ENCODE results near the gene GALNT5. TPM values are rescaled to one million over a fixed set of nuclear protein-coding genes. Genes with fewer than 3 reads are reported as not detected.

GALNT5 gene
- total and polyA plus RNA-seq, 5 donors from 2014 or later, result 0.14 TPM; not detected in 4

DNA sequence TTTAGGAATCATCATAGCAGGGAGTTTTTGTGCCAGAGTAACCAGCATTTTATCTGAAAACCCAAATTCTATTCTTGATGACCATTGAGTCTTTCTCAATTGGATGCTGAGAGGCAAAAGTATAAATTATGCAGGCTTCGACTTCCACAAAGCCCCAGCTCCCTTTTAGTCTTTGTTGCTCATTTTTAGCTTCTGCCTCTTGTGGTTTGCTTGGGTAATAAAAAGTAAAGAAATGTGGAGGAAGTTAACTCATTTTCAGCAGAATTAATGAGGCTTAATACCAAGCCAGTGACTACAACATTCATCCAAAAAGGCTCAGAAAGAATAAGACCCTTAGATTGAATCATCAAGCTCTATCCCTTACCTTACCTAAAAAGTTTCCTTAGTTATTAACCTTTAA lies 49.5 kb downstream of the GALNT5 start:
- peaks cover 8% of the 10 kb centered on the region for H3K27me3 Mint-ChIP-seq
- peaks cover 0 to 3% (median 0%) of the 10 kb centered on the region in 7 donors for H3K9me3 Mint-ChIP-seq
- no peak overlapping the region for H3K4me3 Mint-ChIP-seq
- no peaks in the 10 kb centered on the region for H3K9me3 ChIP-seq (ENCODE audit: control insufficient read depth in 2 of 2, low read length in 2 of 2)
- H3K27ac Mint-ChIP-seq, result peak overlapping the region in 1 of 3 donors; percentile 32
- H3K4me1 Mint-ChIP-seq, result peaks cover 0 to 20% (median 7%) of the 10 kb centered on the region in 4 donors
- H3K27ac ChIP-seq (ENCODE audit: insufficient read depth, low read length, poor library complexity, severe bottlenecking), result no peak overlapping the region
- no peak overlapping the region for H3K4me3 ChIP-seq (ENCODE audit: low read depth, low read length)
- no peaks in the 10 kb centered on the region for H3K36me3 Mint-ChIP-seq
- no peaks in the 10 kb centered on the region for H3K27me3 ChIP-seq (ENCODE audit: control insufficient read depth, insufficient read depth, low read length)
- peaks cover 7% of the 10 kb centered on the region for H3K4me1 ChIP-seq (ENCODE audit: control insufficient read depth, insufficient read depth, low read length, poor library complexity, severe bottlenecking)
- DNase-seq (peak in 2 of 3 donors; percentile 12 to 46), ATAC-seq (ENCODE audit: low read depth in 2 of 2) (peak in 1 of 2 donors; percentile 51)
- no peaks in the 10 kb centered on the region for H3K36me3 ChIP-seq (ENCODE audit: control insufficient read depth, insufficient read depth, low read length)

DNA sequence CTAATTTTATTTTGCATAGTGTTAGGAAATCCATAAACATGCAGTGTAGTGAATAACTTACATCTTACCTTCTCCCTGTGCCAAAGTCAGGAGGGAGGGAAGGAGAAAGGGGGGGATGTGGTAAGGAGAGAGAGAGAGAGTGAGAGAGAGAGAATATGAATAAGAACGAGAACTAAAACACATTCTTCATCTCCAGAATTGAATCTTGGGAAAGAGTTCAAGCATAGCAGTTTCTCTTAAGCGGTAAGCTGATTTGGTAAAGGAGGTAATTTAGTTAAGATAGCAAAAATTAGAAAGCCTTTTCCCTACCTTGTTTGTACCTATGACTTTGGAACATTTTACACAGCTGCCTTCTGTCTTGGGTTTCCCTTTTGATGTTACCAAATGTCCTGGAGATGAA lies 52.4 kb downstream of the GALNT5 start:
- ATAC-seq (ENCODE audit: low read depth in 2 of 2) (no peak), DNase-seq (no peak)
- Mint-ChIP-seq H3K4me1 (peaks cover 0 to 13% (median 5%) of the 10 kb centered on the region in 4 donors), H3K27ac (no peak overlapping the region), H3K27me3 (peaks cover 4% of the 10 kb centered on the region), H3K9me3 (peaks cover 0 to 3% (median 0%) of the 10 kb centered on the region in 7 donors), H3K36me3 (peaks cover 3% of the 10 kb centered on the region), H3K4me3 (no peak overlapping the region)
- Histone ChIP-seq H3K27ac (ENCODE audit: insufficient read depth, low read length, poor library complexity, severe bottlenecking) (no peak overlapping the region), H3K36me3 (ENCODE audit: control insufficient read depth, insufficient read depth, low read length) (no peaks in the 10 kb centered on the region), H3K27me3 (ENCODE audit: control insufficient read depth, insufficient read depth, low read length) (no peaks in the 10 kb centered on the region), H3K4me1 (ENCODE audit: control insufficient read depth, insufficient read depth, low read length, poor library complexity, severe bottlenecking) (peaks cover 4% of the 10 kb centered on the region), H3K4me3 (ENCODE audit: low read depth, low read length) (no peak overlapping the region), H3K9me3 (ENCODE audit: control insufficient read depth in 2 of 2, low read length in 2 of 2) (no peaks in the 10 kb centered on the region)

DNA sequence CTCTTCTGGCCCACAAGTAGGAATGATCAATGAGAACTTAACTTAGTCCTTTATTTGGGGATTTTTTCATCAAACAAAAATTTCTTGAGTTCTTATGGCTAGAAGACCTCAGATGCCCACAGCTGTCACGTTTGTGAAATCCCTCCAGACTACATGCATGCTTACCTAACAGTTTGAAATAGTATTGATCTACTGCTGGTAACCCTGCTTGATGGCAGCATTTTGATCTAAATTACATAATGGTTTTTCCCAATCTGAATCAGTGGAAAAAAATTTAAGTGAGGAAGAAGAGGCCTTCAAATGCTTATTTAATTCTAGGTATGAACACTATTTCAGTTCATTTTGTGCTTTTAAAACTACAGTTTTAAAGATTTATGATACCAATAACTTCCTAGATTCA lies 54.2 kb downstream of the GALNT5 start:
- Mint-ChIP-seq H3K9me3 (peaks cover 0 to 3% (median 0%) of the 10 kb centered on the region in 7 donors), H3K4me1 (peaks cover 0 to 6% (median 2%) of the 10 kb centered on the region in 4 donors), H3K27ac (no peak overlapping the region), H3K27me3 (peaks cover 4% of the 10 kb centered on the region), H3K36me3 (peaks cover 3% of the 10 kb centered on the region), H3K4me3 (no peak overlapping the region)
- H3K4me1 ChIP-seq (ENCODE audit: control insufficient read depth, insufficient read depth, low read length, poor library complexity, severe bottlenecking), result peaks cover 4% of the 10 kb centered on the region
- no peaks in the 10 kb centered on the region for H3K36me3 ChIP-seq (ENCODE audit: control insufficient read depth, insufficient read depth, low read length)
- ATAC-seq (ENCODE audit: low read depth in 2 of 2), result no peak
- H3K27ac ChIP-seq (ENCODE audit: insufficient read depth, low read length, poor library complexity, severe bottlenecking), result no peak overlapping the region
- DNase-seq, result no peak
- H3K4me3 ChIP-seq (ENCODE audit: low read depth, low read length), result no peak overlapping the region
- H3K9me3 ChIP-seq (ENCODE audit: control insufficient read depth in 2 of 2, low read length in 2 of 2), result no peaks in the 10 kb centered on the region
- H3K27me3 ChIP-seq (ENCODE audit: control insufficient read depth, insufficient read depth, low read length), result no peaks in the 10 kb centered on the region

DNA sequence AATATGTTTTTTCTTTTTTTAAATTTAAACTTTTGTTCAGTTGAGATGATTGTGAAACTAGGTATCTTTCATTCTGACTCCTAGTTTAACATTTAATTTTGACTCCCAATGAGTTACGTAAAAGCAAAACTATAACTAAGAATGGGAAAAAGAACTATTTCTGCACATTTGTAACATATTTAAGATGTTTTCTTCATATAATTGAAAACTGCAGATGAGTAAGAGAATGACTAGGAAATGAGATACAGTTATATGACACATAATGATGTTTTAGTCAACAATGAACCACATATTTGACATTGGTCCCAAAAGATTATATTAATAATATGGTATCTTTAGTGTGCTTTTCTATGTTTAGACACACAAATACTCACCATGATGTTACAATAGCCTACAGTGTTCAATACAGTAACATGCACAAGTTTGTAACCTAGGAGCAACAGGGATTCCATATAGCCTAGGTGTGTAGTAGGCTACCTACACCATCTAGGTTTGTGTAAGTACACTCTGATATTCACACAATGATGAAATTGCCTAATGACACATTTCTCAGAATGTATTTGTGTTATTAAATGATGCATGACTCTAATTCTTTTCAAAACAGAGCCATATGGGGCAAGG lies 55.5 kb downstream of the GALNT5 start:
- Histone ChIP-seq H3K27ac (ENCODE audit: insufficient read depth, low read length, poor library complexity, severe bottlenecking) (no peak overlapping the region), H3K9me3 (ENCODE audit: control insufficient read depth in 2 of 2, low read length in 2 of 2) (no peaks in the 10 kb centered on the region), H3K27me3 (ENCODE audit: control insufficient read depth, insufficient read depth, low read length) (no peaks in the 10 kb centered on the region), H3K4me3 (ENCODE audit: low read depth, low read length) (no peak overlapping the region), H3K36me3 (ENCODE audit: control insufficient read depth, insufficient read depth, low read length) (no peaks in the 10 kb centered on the region), H3K4me1 (ENCODE audit: control insufficient read depth, insufficient read depth, low read length, poor library complexity, severe bottlenecking) (no peaks in the 10 kb centered on the region)
- Mint-ChIP-seq H3K27me3 (peaks cover 4% of the 10 kb centered on the region), H3K4me1 (no peaks in the 10 kb centered on the region), H3K9me3 (peaks cover 0 to 3% (median 0%) of the 10 kb centered on the region in 7 donors), H3K4me3 (no peak overlapping the region), H3K27ac (no peak overlapping the region), H3K36me3 (peaks cover 3% of the 10 kb centered on the region)
- ATAC-seq (ENCODE audit: low read depth in 2 of 2) (no peak), DNase-seq (no peak)

DNA sequence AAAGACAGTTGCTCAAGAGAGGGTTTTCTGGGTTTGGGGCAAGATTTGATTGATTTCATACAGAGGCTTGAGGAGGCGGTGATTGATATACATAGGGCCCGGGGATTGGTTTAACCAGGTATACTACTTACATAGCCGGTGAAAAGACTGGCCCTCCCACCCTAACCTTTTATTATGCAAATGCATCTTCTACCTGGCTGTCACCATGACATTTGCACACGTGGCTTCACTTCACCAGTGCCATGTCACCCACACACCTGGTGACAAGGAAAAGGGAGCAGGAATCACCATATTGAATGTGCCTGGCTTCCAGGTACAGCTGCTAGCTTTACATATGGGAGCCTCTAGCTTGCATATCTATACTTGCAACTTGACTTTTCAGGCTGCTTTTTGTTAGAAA lies 58.4 kb downstream of the GALNT5 start:
- no peak for DNase-seq
- peaks cover 0 to 2% (median 0%) of the 10 kb centered on the region in 7 donors for H3K9me3 Mint-ChIP-seq
- H3K27me3 Mint-ChIP-seq, result no peaks in the 10 kb centered on the region
- no peaks in the 10 kb centered on the region for H3K4me1 Mint-ChIP-seq
- Histone ChIP-seq H3K27ac (ENCODE audit: insufficient read depth, low read length, poor library complexity, severe bottlenecking) (no peak overlapping the region), H3K4me1 (ENCODE audit: control insufficient read depth, insufficient read depth, low read length, poor library complexity, severe bottlenecking) (no peaks in the 10 kb centered on the region), H3K9me3 (ENCODE audit: control insufficient read depth in 2 of 2, low read length in 2 of 2) (no peaks in the 10 kb centered on the region), H3K4me3 (ENCODE audit: low read depth, low read length) (no peak overlapping the region), H3K27me3 (ENCODE audit: control insufficient read depth, insufficient read depth, low read length) (no peaks in the 10 kb centered on the region), H3K36me3 (ENCODE audit: control insufficient read depth, insufficient read depth, low read length) (peaks cover 3% of the 10 kb centered on the region)
- H3K36me3 Mint-ChIP-seq, result peaks cover 14% of the 10 kb centered on the region
- H3K4me3 Mint-ChIP-seq, result no peak overlapping the region
- H3K27ac Mint-ChIP-seq, result no peak overlapping the region
- no peak for ATAC-seq (ENCODE audit: low read depth in 2 of 2)

DNA sequence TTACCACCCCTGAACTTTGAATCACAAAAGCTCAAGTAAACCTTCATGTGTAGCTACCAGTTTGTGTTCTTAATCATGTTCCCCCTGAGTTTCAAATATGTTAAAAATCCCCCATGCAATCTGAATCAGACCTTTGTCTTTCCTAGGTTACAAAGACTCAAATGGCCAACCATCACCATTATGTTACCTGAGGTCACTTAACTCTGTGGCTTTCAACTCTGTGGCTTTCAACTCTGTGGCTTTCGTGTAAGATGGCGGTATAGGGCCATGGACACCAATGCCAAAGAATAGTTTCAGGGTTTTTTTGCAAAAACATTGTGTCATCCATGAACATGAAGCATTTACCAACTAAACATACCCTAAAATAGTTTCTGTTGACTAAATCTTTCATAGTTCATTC lies 61.4 kb downstream of the GALNT5 start:
- H3K4me3 ChIP-seq (ENCODE audit: low read depth, low read length), result no peak overlapping the region
- Mint-ChIP-seq H3K27ac (no peak overlapping the region), H3K9me3 (peaks cover 0 to 2% (median 0%) of the 10 kb centered on the region in 7 donors), H3K4me1 (no peaks in the 10 kb centered on the region), H3K27me3 (no peaks in the 10 kb centered on the region), H3K4me3 (no peak overlapping the region), H3K36me3 (peaks cover 29% of the 10 kb centered on the region)
- no peaks in the 10 kb centered on the region for H3K4me1 ChIP-seq (ENCODE audit: control insufficient read depth, insufficient read depth, low read length, poor library complexity, severe bottlenecking)
- no peak for DNase-seq
- no peak for ATAC-seq (ENCODE audit: low read depth in 2 of 2)
- H3K27ac ChIP-seq (ENCODE audit: insufficient read depth, low read length, poor library complexity, severe bottlenecking), result no peak overlapping the region
- H3K27me3 ChIP-seq (ENCODE audit: control insufficient read depth, insufficient read depth, low read length), result no peaks in the 10 kb centered on the region
- H3K36me3 ChIP-seq (ENCODE audit: control insufficient read depth, insufficient read depth, low read length), result peaks cover 3% of the 10 kb centered on the region
- no peaks in the 10 kb centered on the region for H3K9me3 ChIP-seq (ENCODE audit: control insufficient read depth in 2 of 2, low read length in 2 of 2)

DNA sequence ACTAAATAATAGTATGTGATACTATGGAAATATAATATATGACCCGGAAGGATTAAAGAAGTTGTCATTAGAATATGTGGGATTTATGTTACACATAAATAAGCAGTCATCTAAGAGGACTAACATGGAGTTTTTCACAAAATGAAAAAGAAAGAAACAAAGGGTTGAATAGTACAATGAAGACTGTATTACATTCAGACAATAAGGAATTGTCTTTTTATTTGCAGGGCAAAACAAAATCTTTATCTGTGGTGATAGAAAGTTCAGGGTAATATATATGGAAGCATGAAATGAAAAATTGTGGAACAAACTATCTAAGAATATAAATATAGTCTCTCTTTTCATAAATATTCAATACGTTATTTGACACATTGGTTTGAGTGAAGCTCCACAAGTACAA lies 62.3 kb downstream of the GALNT5 start:
- Mint-ChIP-seq H3K27me3 (no peaks in the 10 kb centered on the region), H3K9me3 (peaks cover 0 to 2% (median 0%) of the 10 kb centered on the region in 7 donors), H3K27ac (no peak overlapping the region), H3K4me1 (no peaks in the 10 kb centered on the region), H3K4me3 (no peak overlapping the region), H3K36me3 (peaks cover 27% of the 10 kb centered on the region)
- no peaks in the 10 kb centered on the region for H3K4me1 ChIP-seq (ENCODE audit: control insufficient read depth, insufficient read depth, low read length, poor library complexity, severe bottlenecking)
- no peak for DNase-seq
- H3K9me3 ChIP-seq (ENCODE audit: control insufficient read depth in 2 of 2, low read length in 2 of 2), result no peaks in the 10 kb centered on the region
- peaks cover 7% of the 10 kb centered on the region for H3K36me3 ChIP-seq (ENCODE audit: control insufficient read depth, insufficient read depth, low read length)
- H3K27me3 ChIP-seq (ENCODE audit: control insufficient read depth, insufficient read depth, low read length), result no peaks in the 10 kb centered on the region
- H3K27ac ChIP-seq (ENCODE audit: insufficient read depth, low read length, poor library complexity, severe bottlenecking), result no peak overlapping the region
- ATAC-seq (ENCODE audit: low read depth in 2 of 2), result no peak
- no peak overlapping the region for H3K4me3 ChIP-seq (ENCODE audit: low read depth, low read length)

DNA sequence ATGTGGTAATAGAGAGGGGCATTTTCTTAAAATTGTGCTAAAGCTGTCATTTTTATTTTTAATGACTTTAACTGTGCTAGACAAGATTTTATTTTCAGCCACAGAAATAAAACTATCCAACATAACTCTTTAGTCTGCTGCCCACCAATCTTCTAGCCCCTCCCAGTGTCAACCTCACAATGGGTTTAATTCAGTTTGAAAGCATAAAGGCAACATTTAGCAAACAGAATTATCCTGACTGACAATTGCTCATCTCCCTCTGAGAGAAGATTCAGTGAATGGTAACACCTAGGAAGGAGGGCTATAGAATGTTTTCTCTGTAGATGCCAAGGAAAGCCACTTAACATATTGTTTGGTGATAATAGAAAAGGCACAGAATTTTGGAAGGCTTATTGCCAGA lies 62.9 kb downstream of the GALNT5 start:
- peaks cover 0 to 2% (median 0%) of the 10 kb centered on the region in 7 donors for H3K9me3 Mint-ChIP-seq
- no peak for DNase-seq
- Histone ChIP-seq H3K4me1 (ENCODE audit: control insufficient read depth, insufficient read depth, low read length, poor library complexity, severe bottlenecking) (no peaks in the 10 kb centered on the region), H3K4me3 (ENCODE audit: low read depth, low read length) (no peak overlapping the region), H3K27me3 (ENCODE audit: control insufficient read depth, insufficient read depth, low read length) (no peaks in the 10 kb centered on the region), H3K27ac (ENCODE audit: insufficient read depth, low read length, poor library complexity, severe bottlenecking) (no peak overlapping the region), H3K9me3 (ENCODE audit: control insufficient read depth in 2 of 2, low read length in 2 of 2) (no peaks in the 10 kb centered on the region), H3K36me3 (ENCODE audit: control insufficient read depth, insufficient read depth, low read length) (peaks cover 7% of the 10 kb centered on the region)
- H3K4me1 Mint-ChIP-seq, result no peaks in the 10 kb centered on the region
- H3K36me3 Mint-ChIP-seq, result peaks cover 28% of the 10 kb centered on the region
- no peak overlapping the region for H3K27ac Mint-ChIP-seq
- H3K4me3 Mint-ChIP-seq, result no peak overlapping the region
- H3K27me3 Mint-ChIP-seq, result no peaks in the 10 kb centered on the region
- no peak for ATAC-seq (ENCODE audit: low read depth in 2 of 2)
